Activated CD4-positive, alpha-beta T cell treated with anti-CD3 and anti-CD28 coated beads, Interleukin-2, amount 10 ng/mL, durations not matched to agents 24 days and 14 days (primary cell): ENCODE measurements around the gene CCDC71L. TPM values are rescaled to one million over a fixed set of nuclear protein-coding genes. Genes with fewer than 3 reads are reported as not detected.

ENCODE experiments used
- DNase-seq: peaks from one replicate; pipeline ENCODE4 v3.0.0; 2022
- H3K27ac Mint-ChIP-seq: one replicate; pipeline ENCODE4 v1.8.0; 2022; ENCODE audit warnings: mild to moderate bottlenecking, mixed read lengths
- H3K27me3 Mint-ChIP-seq: one replicate; pipeline ENCODE4 v1.8.0; 2022; ENCODE audit warnings: mixed read lengths
- H3K36me3 Mint-ChIP-seq: one replicate; pipeline ENCODE4 v1.8.0; 2022; ENCODE audit warnings: low read depth, mild to moderate bottlenecking, mixed read lengths
- H3K4me1 Mint-ChIP-seq: one replicate; pipeline ENCODE4 v1.8.0; 2021; ENCODE audit warnings: mixed read lengths
- H3K4me3 Mint-ChIP-seq: one replicate; pipeline ENCODE4 v1.8.0; 2022; ENCODE audit warnings: mild to moderate bottlenecking, moderate library complexity, mixed read lengths
- H3K9me3 Mint-ChIP-seq: one replicate; pipeline ENCODE4 v1.8.0; 2021; ENCODE audit warnings: mixed read lengths
- intact Hi-C: fragments of 100-400 bp; cut with micrococcal nuclease; formaldehyde crosslinking; loops from one replicate; pipeline ENCODE4 v1.15.1; 2023
- total RNA-seq: library from RNA; stranded (reverse); gene quantifications from 2 replicates; pipeline ENCODE4 v1.2.3, GENCODE V29; 2022

The CCDC71L gene
- total RNA-seq, 1 donor from 2014 or later = 21.3 TPM

DNA sequence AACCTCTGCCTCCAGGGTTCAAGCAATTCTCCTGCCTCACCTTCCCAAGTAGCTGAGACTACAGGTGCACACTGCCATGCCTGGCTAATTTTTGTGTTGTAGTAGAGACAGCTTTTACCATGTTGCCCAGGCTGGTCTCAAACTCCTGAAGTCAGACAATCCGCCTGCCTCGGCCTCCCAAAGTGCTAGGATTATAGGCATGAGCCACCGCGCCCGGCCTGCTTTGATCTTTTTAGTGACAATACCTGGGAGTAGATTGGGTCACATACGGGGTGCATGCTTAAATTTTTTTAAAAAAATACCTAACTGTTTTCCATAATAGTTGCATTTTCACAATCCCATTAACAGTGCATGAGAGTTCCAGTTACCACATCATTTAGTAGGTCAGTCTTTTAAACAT, 47.7 kb downstream of the CCDC71L start:
- Mint-ChIP-seq H3K9me3 (peaks cover 4% of the 10 kb centered on the region), H3K27me3 (peaks cover 6% of the 10 kb centered on the region), H3K36me3 (no peaks in the 10 kb centered on the region), H3K27ac (no peak overlapping the region), H3K4me1 (no peaks in the 10 kb centered on the region), H3K4me3 (no peak overlapping the region)
- DNase-seq = no peak
- intact Hi-C loops = no loop called here

DNA sequence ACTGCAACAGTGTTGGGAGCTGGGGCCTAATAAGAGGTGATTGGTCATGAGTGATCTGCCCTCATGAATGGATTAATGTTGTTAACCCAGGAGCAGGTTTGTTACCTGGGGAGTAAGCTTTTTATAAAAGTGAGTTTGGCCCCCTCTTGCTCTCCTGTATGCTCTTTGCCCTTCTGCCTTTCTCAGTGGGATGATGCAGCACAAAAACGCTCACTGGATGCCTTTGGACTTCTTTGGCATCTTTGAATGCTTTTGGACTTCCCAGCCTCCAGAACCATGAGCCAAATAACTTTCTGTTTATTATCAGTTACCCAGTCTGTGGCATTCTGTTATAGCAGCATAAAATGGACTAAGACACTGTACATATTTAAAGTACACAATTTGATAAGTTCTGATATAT, 48.5 kb downstream of the CCDC71L start:
- Mint-ChIP-seq H3K27ac (no peak overlapping the region), H3K4me1 (no peaks in the 10 kb centered on the region), H3K27me3 (peaks cover 4% of the 10 kb centered on the region), H3K9me3 (peaks cover 4% of the 10 kb centered on the region), H3K4me3 (no peak overlapping the region), H3K36me3 (no peaks in the 10 kb centered on the region)
- intact Hi-C loops = no loop called here
- DNase-seq = no peak

DNA sequence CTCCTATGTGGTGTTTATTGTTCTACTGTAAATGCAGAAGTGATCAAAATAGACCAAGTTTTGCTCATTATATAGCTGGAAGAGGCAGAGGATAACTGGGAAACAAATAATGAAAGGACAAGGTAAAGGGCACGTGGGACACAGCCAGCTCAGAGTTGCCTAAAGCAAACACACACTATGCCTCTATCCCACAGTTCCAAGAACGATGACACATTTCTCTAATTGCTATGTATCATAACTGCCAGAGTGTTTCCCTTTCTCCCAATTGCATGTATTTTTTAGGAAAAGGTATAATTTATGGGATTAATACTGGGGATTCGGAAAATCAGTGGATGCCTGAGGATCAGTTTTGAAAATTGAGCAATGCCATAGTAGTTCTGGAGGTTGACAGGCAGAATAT, 49.0 kb downstream of the CCDC71L start:
- Mint-ChIP-seq H3K27me3 (peaks cover 4% of the 10 kb centered on the region), H3K36me3 (no peaks in the 10 kb centered on the region), H3K4me1 (no peaks in the 10 kb centered on the region), H3K4me3 (no peak overlapping the region), H3K9me3 (peaks cover 4% of the 10 kb centered on the region), H3K27ac (no peak overlapping the region)
- intact Hi-C loops = no loop called here
- DNase-seq = no peak

DNA sequence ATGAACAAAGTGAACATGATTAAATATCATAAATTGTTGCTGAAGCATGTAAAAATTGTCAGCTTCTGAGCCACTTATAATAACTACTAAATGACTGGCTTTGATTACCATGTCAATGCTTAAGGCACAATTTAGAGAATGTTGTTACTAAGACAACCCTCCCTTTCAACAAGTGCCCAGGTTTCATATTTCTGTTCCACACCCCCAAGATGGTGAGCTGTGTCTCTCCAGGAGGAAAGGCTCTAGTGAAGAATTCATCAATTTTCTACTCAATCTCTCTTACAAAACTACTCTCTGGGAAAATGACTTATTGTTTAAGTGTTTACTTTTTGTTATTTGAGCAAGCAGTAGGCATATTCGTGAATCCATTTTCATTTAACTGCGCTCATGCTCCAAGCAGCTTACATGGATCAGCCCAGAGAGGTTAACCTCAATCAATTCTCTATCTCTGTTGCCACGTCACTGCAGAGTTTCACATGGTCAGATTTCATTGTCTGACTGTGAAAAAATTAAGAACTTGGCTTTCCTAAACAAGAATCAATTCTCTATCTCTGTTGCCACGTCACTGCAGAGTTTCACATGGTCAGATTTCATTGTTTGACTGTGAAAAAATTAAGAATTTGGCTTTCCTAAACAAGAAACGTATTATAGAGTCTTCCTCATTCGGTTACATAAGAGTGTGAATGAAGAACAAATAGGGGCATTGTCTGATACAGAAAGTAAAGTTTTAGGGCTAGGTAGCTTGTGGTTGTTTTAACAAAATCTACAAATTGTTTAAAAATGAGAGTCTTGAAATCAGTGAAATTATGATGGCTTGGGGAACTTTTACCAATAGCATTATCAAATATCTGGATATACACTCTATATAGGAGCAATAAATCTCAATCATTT, 49.7 kb downstream of the CCDC71L start:
- no peaks in the 10 kb centered on the region for H3K4me1 Mint-ChIP-seq
- no peak for DNase-seq
- intact Hi-C loops = no loop called here
- peaks cover 4% of the 10 kb centered on the region for H3K9me3 Mint-ChIP-seq
- peaks cover 4% of the 10 kb centered on the region for H3K27me3 Mint-ChIP-seq
- no peak overlapping the region for H3K4me3 Mint-ChIP-seq
- no peak overlapping the region for H3K27ac Mint-ChIP-seq
- H3K36me3 Mint-ChIP-seq = no peaks in the 10 kb centered on the region

DNA sequence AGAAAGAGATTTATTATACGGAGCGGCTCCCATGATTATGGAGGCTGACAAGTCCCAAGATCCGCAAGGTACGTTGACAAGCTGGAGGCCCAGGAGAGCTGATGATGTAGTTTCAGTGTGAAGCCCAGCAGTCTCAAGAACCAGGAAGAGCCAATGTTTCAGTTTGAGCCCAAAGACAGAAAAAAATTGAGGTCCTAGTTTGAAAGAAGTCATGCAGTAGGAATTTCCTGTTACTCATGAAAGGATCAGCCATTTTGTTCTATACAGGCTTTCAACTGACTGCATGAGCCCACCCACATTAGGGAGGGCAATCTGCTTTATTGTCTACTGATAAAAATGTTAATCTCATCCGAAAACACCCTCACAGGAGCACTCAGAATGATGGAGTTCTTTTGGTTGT, 51.5 kb downstream of the CCDC71L start:
- H3K9me3 Mint-ChIP-seq = no peaks in the 10 kb centered on the region

DNA sequence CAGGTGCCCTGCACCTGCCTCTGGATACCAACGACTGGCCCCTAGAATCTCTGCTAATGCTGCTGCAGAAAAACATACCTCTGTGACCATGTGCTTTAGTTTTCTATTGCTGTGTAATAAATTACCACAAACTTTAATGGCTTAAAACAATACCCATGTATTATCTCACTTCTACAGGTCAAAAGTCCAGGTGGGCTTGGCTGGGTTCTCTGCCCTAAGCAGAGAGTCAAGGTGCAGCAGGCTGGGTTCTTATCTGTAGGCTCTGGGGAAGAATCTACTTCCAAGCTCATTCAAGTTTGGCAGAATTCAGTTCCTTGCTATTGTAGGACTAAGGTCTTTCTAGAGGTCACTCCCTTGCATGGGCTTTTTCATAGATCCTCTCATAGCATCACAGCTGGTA, 52.3 kb downstream of the CCDC71L start:
- intact Hi-C loops = no loop called here
- Mint-ChIP-seq H3K9me3 (no peaks in the 10 kb centered on the region), H3K4me1 (peaks cover 2% of the 10 kb centered on the region), H3K27ac (no peak overlapping the region), H3K4me3 (no peak overlapping the region), H3K27me3 (no peaks in the 10 kb centered on the region), H3K36me3 (no peaks in the 10 kb centered on the region)
- no peak for DNase-seq

More for the DNA sequence above, 51.5 kb downstream of the CCDC71L start:
- intact Hi-C loops = no loop called here
- DNase-seq = no peak
- Mint-ChIP-seq H3K4me3 (no peak overlapping the region), H3K4me1 (no peaks in the 10 kb centered on the region), H3K27me3 (peaks cover 2% of the 10 kb centered on the region), H3K27ac (no peak overlapping the region), H3K36me3 (no peaks in the 10 kb centered on the region)

Other genes starting within 250 kb of the CCDC71L start
- 28.1 and 29.2 TPM in 2 replicates for gene PIK3CG, start 204.1 kb upstream of the CCDC71L start, total RNA-seq